Measurements from ENCODE around the gene MINAR2.

MINAR2 gene

GRCh38 chr5:129771058-129771838, 23.4 kb downstream of the MINAR2 start:
- DNase-seq = peak; percentile 65

GRCh38 chr5:129773376-129773775, 25.5 kb downstream of the MINAR2 start:
- DNase-seq = no peak

GRCh38 chr5:129781594-129781993, 33.7 kb downstream of the MINAR2 start:
- DNase-seq = no peak

GRCh38 chr5:129803403-129803802, 55.5 kb downstream of the MINAR2 start:
- DNase-seq = no peak

GRCh38 chr5:129804705-129805104, 56.8 kb downstream of the MINAR2 start:
- no peak for DNase-seq

- no peak for DNase-seq
Observed at GRCh38 chr5:129807162-129807814, 59.4 kb downstream of the MINAR2 start.

All from fibroblast of skin of scalp (primary cell).